ENCODE results near the gene MNS1.

- no peak for TF ChIP-seq CTCF (conservative IDR thresholded peaks at IDR 0.05; ENCODE audit: low read depth in 2 of 2)
- TF ChIP-seq JUNB (IDR thresholded peaks at IDR 0.05; ENCODE audit: unreplicated experiment): no peak
- peak; percentile 77 for TF ChIP-seq POLR2AphosphoS5 (IDR thresholded peaks at IDR 0.05; ENCODE audit: low read depth)
Observed at GRCh38 chr15:56464893-56465520, at the start of gene MNS1.

Measured in GM23338 (cell line).